ES-I3 (cell line): ENCODE data around the gene GLUD1.
"Not testable (repeated sequence)": the region's sequence is repeated elsewhere in the genome, so short reads cannot be mapped to it uniquely, and the experiment has no call there.

ENCODE experiments used
- H3K36me3 ChIP-seq: 2 replicates; pipeline ENCODE4 v1.6.1; 2013; ENCODE audit warnings: mild to moderate bottlenecking, low read length, control low read depth, moderate library complexity; ENCODE audit not compliant: insufficient read depth
- H3K4me1 ChIP-seq: 2 replicates; pipeline ENCODE4 v1.6.1; 2013; ENCODE audit warnings: mild to moderate bottlenecking, control low read depth, low read length; ENCODE audit not compliant: insufficient read depth
- H3K9ac ChIP-seq: 2 replicates; pipeline ENCODE4 v1.6.1; 2013; ENCODE audit warnings: low read depth, mild to moderate bottlenecking, low read length, moderate library complexity
- H3K9me3 ChIP-seq: 2 replicates; pipeline ENCODE4 v1.6.1; 2013; ENCODE audit warnings: mild to moderate bottlenecking, low read length, moderate library complexity; ENCODE audit not compliant: control insufficient read depth, insufficient read depth

GLUD1 gene

GRCh38 chr10:87094373-87095235 lies at the start of gene GLUD1, which contains the start of gene SHLD2:
GLUD1 (minus strand) TSS chr10:87094843; CDS start chr10:87094769, 74 bp downstream.
SHLD2 (plus strand) TSS chr10:87095206; CDS start chr10:87151355, 56,149 bp downstream.
- peak within 1 kb of the TSS; percentile 85 for H3K9ac ChIP-seq
- no peaks in the 10 kb centered on the region; the same call in 1 of the 2 replicates for H3K36me3 ChIP-seq
- no peaks in the 10 kb centered on the region for H3K9me3 ChIP-seq

DNA sequence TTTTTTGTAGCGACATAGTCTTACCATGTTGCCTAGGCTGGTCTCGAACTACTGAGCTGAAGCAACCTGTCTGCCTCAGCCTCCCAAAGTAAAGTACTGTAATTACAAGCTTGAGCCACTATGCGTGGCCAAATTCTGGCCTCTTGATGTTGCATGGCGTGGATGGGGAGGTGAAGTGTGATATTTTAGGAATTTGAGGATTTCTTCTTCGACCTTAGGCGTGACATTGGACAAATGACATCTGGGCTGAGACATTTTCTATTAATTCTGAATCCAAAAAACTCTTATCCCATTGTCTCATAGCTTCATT lies 48.4 kb upstream of the GLUD1 start:
- H3K4me1 ChIP-seq, H3K9me3 ChIP-seq, H3K9ac ChIP-seq, H3K36me3 ChIP-seq: not testable (repeated sequence)

More at GRCh38 chr10:87094373-87095235, at the start of gene GLUD1, which contains the start of gene SHLD2:
- H3K4me1 ChIP-seq = peaks cover 11% of the 10 kb centered on the region

GRCh38 chr10:87142230-87143108 lies 47.8 kb upstream of the GLUD1 start:
- H3K36me3 ChIP-seq, H3K4me1 ChIP-seq, H3K9me3 ChIP-seq, H3K9ac ChIP-seq: not testable (repeated sequence)

DNA sequence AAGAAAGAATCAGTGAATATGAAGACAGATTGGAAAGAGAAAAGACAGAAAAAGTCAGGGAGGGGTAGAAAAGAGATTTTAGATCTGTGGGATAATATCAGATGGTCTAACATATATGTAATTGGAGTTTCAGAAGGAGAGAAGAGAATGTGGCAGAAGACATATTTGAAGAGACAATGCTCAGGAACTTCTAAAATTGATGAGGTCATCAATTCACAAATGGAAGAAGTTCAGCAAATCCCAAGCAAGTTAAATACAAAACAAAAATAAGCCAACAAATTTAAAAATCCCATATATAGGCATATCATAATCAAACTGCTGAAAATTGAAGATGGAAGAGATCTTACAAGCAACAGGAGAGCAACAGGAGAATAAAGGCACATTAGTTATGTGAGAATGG lies 42.8 kb upstream of the GLUD1 start:
- H3K36me3 ChIP-seq, H3K9me3 ChIP-seq, H3K9ac ChIP-seq, H3K4me1 ChIP-seq: not testable (repeated sequence)

DNA sequence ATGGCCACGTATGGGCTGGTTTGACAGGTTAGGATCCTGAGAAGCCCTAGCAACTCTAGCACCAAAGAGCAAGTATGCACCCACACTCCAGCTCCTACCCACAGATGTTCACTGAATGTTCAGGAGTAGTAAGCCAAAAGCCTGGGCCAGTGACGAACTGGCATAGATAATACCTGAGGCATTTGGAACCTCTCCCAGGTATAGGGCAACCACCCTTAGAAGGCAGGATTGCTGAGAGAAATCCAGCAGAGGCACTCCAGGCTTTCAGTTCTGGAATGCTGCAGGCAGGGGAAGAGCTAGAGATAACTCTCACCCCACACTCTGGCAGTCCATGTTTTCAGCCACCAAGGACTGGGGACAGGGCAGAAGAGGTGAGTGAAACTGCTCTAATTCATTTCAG lies 39.8 kb upstream of the GLUD1 start:
- not testable (repeated sequence) for H3K4me1 ChIP-seq, H3K9me3 ChIP-seq, H3K9ac ChIP-seq, H3K36me3 ChIP-seq

DNA sequence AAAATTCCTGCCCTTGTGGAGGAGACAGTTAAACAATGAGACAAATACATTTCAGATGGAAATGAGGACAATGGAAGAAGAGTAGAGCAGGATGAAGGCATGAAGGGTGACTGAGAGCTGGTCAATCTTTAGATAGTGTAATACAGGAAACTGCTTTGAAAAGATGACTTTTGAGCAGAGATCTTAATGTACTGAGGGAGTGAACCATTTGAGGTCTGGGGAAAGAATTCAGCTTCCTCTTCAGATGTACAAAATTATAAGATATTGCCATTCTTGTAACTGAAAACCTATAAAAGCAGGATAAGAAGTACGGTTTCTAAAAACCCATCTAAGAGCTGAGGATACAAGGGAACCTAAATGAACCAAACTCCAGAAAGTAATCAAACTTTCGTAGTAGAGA lies 39.3 kb upstream of the GLUD1 start:
- not testable (repeated sequence) for H3K9ac ChIP-seq, H3K9me3 ChIP-seq, H3K4me1 ChIP-seq, H3K36me3 ChIP-seq

DNA sequence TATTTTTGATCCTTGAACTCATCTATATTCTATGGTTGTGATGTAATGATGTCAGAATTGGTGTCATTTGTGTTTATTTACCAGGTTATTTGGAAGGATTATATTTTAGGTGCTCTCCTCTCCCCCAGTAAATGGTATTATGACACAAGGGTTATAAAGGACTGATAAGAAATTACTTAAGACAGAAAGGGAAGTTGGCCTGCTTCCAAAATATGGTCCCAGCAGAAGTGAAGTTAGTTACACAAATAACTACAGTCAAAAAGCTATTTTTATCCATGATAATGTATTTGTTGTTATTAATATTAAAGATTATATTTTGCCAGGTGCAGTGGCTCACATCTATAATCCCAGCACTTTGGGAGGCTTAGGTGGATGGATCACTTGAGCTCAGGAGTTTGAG lies 37.5 kb upstream of the GLUD1 start:
- H3K4me1 ChIP-seq, H3K36me3 ChIP-seq, H3K9me3 ChIP-seq, H3K9ac ChIP-seq: not testable (repeated sequence)

DNA sequence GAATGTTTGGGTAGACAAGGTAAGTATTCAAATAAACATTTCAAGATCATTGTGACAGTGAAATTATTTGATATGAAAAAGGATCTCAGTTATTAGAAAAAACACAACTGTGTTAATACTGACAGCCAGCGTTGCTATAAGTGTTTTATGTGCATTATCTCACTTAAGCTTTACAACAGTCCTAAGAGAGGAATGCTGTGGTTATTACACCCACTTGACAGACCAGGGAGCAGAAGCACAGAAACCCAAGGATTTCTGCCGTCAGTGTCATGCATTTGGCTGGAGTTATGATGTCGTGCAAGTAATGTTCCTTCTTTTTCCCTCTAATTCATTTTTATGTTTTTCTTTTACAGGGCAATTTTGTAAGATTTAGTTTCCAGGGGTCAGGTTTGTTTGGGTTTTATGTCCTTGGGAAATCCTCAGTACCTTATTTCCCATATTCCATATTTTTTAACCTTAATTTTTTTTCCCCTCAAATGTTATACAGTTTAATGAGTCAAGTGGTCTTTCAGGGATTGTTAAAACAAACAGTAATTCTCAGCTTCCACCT lies 33.0 kb upstream of the GLUD1 start:
- H3K9me3 ChIP-seq, H3K36me3 ChIP-seq, H3K4me1 ChIP-seq, H3K9ac ChIP-seq: not testable (repeated sequence)

- not testable (repeated sequence) for H3K4me1 ChIP-seq, H3K9me3 ChIP-seq, H3K36me3 ChIP-seq, H3K9ac ChIP-seq
Observed at GRCh38 chr10:87127048-87127447, 32.4 kb upstream of the GLUD1 start.

DNA sequence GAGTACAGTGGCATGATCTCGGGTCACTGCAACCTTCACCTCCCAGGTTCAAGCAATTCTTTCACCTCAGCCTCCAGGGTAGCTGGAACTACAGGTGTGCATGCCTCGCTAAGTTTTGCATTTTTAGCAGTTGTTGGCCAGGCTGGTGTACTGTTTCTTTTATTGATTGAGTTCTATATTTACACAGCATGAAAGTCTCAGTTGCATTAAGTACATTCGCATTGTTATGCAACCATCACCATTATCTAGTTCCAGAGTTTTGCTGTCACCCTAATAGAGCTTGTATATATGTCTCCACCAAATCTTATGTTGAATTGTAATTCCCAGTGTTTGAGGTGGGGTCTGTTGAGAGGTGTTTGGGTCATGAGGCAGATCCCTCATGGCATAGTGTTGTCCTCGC lies 28.7 kb upstream of the GLUD1 start:
- H3K9ac ChIP-seq, H3K4me1 ChIP-seq, H3K9me3 ChIP-seq, H3K36me3 ChIP-seq: not testable (repeated sequence)

DNA sequence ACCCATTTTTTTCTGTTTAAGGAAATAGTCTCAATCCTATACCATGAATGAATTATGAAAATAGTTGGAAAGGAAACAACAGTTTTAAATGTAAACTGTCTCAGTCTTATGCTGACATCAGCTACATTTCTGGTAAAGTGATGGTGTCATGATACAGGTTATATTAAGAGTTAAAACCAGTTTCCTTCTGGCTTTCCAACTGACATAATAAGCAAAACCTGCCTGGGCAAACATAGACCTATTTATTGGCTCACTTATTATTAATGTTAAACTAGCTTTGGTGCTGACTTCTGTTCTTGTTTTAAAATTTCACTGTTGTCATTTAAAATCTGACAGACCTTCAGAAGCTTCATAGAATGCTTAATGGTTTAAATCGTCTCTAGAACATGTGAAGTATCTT lies 24.4 kb upstream of the GLUD1 start:
- not testable (repeated sequence) for H3K9ac ChIP-seq, H3K36me3 ChIP-seq, H3K9me3 ChIP-seq, H3K4me1 ChIP-seq

GRCh38 chr10:87118122-87118521 lies 23.5 kb upstream of the GLUD1 start:
- H3K36me3 ChIP-seq, H3K9ac ChIP-seq, H3K9me3 ChIP-seq, H3K4me1 ChIP-seq: not testable (repeated sequence)

DNA sequence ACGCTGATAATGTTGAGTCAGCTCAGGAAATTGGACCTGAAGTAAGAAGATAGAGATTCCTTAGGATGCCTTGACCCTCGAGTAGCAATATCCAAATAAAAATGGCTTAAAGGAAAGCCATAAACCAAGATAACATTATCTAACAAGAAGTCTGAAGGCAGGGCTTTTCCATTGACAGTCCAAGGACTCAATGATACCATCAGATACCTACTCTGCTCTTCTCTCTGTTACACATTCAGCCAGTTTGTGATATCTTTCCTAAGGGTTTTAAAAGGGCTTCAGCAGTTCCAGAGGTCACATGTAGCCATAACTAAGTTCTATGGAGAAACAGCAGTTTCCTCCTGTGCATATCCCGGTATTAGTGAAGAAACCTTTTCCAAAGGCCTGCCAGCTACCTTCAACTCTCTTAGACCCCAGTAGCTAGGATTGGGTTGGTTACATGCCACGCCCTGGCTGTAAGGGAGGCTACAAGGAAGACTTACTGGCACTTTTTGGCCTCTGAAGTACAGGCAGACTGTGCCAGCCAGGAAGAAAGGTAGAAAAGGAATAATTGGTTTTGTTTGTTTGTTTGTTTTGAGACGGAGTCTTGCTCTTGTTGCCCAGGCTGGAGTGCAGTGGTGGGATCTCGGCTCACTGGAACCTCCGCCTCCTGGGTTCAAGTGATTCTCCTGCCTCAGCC lies 10.9 kb upstream of the GLUD1 start:
- H3K9ac ChIP-seq = no peak overlapping the region
- H3K9me3 ChIP-seq = no peaks in the 10 kb centered on the region
- peaks cover 7% of the 10 kb centered on the region for H3K36me3 ChIP-seq
- H3K4me1 ChIP-seq = no peaks in the 10 kb centered on the region

DNA sequence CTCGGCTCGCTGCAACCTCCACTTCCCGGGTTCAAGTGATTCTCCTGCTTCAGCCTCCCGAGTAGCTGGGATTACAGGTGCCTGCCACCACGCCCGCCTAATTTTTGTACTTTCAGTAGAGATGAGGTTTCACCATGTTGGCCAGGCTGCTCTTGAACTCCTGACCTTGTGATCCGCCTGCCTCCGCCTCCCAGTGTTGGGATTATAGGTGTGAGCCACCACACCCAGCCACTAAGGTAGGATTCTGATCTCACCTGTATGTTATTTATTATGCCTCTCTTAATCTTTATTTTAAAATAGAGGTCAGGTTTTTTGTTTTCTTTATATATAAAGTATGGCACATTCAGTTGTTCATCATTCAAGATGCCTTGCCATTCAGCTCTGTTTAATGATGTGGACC lies 10.1 kb upstream of the GLUD1 start:
- not testable (repeated sequence) for H3K4me1 ChIP-seq, H3K9me3 ChIP-seq, H3K36me3 ChIP-seq, H3K9ac ChIP-seq
